ENCODE data around the gene TSPAN14.

DNA sequence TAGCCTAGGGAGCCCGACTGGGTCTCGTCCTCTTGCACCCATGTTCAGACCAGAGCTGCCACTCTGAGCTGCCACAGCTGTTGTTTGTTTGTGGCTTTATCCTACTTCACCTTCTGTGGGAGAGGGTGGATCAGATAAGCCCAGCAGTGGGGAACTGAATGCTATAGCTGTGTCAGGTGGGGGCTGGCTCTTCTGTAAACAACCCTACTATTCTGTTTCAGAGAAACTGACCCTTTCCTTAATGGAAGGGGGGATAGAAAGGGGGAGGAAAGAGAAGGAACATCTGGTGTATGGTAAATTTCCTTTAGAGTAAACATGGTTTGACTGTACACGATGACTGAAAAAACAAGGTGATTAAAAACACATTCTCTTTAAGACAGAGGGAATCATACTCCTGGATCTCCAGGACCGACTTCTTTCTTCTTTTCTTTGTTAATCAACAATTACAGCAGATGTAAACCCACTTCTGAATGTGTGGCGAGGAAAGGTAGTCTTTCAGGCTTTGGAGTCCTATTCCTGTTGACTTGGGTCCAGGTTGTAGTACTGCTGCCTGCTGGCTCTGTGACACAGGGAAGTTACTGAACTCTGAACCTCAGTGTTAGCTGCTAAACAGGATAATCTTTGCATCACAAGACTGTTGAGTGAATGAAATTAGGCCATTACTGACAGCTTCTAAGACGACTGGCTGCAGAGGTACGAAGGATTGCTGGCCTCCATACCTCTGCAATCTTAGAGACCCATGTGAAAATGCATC is 39.8 kb upstream of the TSPAN14 start:
- TF ChIP-seq, protein P1, sequence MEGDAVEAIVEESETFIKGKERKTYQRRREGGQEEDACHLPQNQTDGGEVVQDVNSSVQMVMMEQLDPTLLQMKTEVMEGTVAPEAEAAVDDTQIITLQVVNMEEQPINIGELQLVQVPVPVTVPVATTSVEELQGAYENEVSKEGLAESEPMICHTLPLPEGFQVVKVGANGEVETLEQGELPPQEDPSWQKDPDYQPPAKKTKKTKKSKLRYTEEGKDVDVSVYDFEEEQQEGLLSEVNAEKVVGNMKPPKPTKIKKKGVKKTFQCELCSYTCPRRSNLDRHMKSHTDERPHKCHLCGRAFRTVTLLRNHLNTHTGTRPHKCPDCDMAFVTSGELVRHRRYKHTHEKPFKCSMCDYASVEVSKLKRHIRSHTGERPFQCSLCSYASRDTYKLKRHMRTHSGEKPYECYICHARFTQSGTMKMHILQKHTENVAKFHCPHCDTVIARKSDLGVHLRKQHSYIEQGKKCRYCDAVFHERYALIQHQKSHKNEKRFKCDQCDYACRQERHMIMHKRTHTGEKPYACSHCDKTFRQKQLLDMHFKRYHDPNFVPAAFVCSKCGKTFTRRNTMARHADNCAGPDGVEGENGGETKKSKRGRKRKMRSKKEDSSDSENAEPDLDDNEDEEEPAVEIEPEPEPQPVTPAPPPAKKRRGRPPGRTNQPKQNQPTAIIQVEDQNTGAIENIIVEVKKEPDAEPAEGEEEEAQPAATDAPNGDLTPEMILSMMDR (conservative IDR thresholded peaks at IDR 0.05; ENCODE audit: low read depth in 2 of 2) = no peak
- TF ChIP-seq EZH2phosphoT487 (IDR thresholded peaks at IDR 0.05; ENCODE audit: unreplicated experiment) (no peak), EZH2 (IDR thresholded peaks at IDR 0.05; ENCODE audit: low read depth, unreplicated experiment) (no peak), CREB1 (CRISPR knock-in tag; IDR thresholded peaks at IDR 0.05; ENCODE audit: low read depth) (no peak), POLR2AphosphoS5 (IDR thresholded peaks at IDR 0.05; ENCODE audit: low read depth) (no peak)
- TF ChIP-seq, protein P2, sequence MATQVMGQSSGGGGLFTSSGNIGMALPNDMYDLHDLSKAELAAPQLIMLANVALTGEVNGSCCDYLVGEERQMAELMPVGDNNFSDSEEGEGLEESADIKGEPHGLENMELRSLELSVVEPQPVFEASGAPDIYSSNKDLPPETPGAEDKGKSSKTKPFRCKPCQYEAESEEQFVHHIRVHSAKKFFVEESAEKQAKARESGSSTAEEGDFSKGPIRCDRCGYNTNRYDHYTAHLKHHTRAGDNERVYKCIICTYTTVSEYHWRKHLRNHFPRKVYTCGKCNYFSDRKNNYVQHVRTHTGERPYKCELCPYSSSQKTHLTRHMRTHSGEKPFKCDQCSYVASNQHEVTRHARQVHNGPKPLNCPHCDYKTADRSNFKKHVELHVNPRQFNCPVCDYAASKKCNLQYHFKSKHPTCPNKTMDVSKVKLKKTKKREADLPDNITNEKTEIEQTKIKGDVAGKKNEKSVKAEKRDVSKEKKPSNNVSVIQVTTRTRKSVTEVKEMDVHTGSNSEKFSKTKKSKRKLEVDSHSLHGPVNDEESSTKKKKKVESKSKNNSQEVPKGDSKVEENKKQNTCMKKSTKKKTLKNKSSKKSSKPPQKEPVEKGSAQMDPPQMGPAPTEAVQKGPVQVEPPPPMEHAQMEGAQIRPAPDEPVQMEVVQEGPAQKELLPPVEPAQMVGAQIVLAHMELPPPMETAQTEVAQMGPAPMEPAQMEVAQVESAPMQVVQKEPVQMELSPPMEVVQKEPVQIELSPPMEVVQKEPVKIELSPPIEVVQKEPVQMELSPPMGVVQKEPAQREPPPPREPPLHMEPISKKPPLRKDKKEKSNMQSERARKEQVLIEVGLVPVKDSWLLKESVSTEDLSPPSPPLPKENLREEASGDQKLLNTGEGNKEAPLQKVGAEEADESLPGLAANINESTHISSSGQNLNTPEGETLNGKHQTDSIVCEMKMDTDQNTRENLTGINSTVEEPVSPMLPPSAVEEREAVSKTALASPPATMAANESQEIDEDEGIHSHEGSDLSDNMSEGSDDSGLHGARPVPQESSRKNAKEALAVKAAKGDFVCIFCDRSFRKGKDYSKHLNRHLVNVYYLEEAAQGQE (IDR thresholded peaks at IDR 0.05; ENCODE audit: unreplicated experiment) = no peak
- TF ChIP-seq, protein P3, sequence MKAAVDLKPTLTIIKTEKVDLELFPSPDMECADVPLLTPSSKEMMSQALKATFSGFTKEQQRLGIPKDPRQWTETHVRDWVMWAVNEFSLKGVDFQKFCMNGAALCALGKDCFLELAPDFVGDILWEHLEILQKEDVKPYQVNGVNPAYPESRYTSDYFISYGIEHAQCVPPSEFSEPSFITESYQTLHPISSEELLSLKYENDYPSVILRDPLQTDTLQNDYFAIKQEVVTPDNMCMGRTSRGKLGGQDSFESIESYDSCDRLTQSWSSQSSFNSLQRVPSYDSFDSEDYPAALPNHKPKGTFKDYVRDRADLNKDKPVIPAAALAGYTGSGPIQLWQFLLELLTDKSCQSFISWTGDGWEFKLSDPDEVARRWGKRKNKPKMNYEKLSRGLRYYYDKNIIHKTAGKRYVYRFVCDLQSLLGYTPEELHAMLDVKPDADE (IDR thresholded peaks at IDR 0.05) = no peak

Measured in GM23338 (cell line).